Spleen (tissue), 11 donors: ENCODE data around the gene PKIG. TPM values are rescaled to one million over a fixed set of nuclear protein-coding genes. Genes with fewer than 3 reads are reported as not detected.

Source experiments
- DNase-seq: peaks from one replicate; pipeline ENCODE4 v3.0.0-alpha.2; 2020
- H3K27ac ChIP-seq, 8 donors: fragments of 200-600 bp; sonication (generic) in 7 of 8; 1 replicate in 4 of 8; 2 replicates in 4 of 8; pipeline versions ENCODE4 v1.5.0 to v1.8.0; 2016 to 2021; ENCODE audit warnings: inconsistent platforms in 4 of 8, mild to moderate bottlenecking in 4 of 8, moderate library complexity in 1 of 8
- H3K27me3 ChIP-seq, 7 donors: fragments of 200-600 bp; sonication (generic) in 6 of 7; replicated peaks in 1 of 7; 1 replicate in 4 of 7; 2 replicates in 3 of 7; pipeline versions ENCODE4 v1.5.0 to v1.8.0; 2016 to 2021; ENCODE audit warnings: inconsistent platforms in 3 of 7, mild to moderate bottlenecking in 1 of 7
- H3K36me3 ChIP-seq, 6 donors: fragments of 200-600 bp; sonication (generic) in 5 of 6; 1 replicate in 4 of 6; 2 replicates in 2 of 6; pipeline versions ENCODE4 v1.5.0 to v1.8.0; 2016 to 2021; ENCODE audit warnings: inconsistent platforms in 2 of 6
- H3K4me1 ChIP-seq, 6 donors: fragments of 200-600 bp; sonication (generic) in 5 of 6; 1 replicate in 3 of 6; 2 replicates in 3 of 6; pipeline versions ENCODE4 v1.5.0 to v1.8.0; 2016 to 2021; ENCODE audit warnings: inconsistent platforms in 3 of 6
- H3K4me3 ChIP-seq, 8 donors: fragments of 200-600 bp; sonication (generic) in 7 of 8; 1 replicate in 4 of 8; 2 replicates in 4 of 8; pipeline versions ENCODE4 v1.5.0 to v1.8.0; 2016 to 2021; ENCODE audit warnings: inconsistent platforms in 4 of 8, mild to moderate bottlenecking in 4 of 8, moderate library complexity in 2 of 8
- H3K9me3 ChIP-seq, 8 donors: fragments of 200-600 bp; sonication (generic) in 7 of 8; 1 replicate in 4 of 8; 2 replicates in 4 of 8; pipeline versions ENCODE4 v1.5.0 to v1.8.0; 2016 to 2021; ENCODE audit warnings: inconsistent platforms in 4 of 8
- CTCF ChIP-seq, 11 experiments: fragments of 200-600 bp in 7 of 11; fragments of 450-650 bp in 4 of 11; sonication (generic) in 4 of 11; IDR thresholded peaks in 8 of 11; conservative IDR thresholded peaks in 3 of 11; 1 replicate in 7 of 11; 2 replicates in 4 of 11; pipeline versions ENCODE4 v1.4.0 to v1.8.0; 2016 to 2021; ENCODE audit warnings: antibody characterized with exemption in 11 of 11, inconsistent platforms in 4 of 11, mild to moderate bottlenecking in 1 of 11
- POLR2A ChIP-seq, 3 donors: fragments of 450-650 bp; IDR thresholded peaks; one replicate each; pipeline ENCODE4 v1.5.1; 2017; ENCODE audit warnings: antibody characterized with exemption in 3 of 3, mild to moderate bottlenecking in 1 of 3
- POLR2AphosphoS5 ChIP-seq, 3 donors: sonication (generic); formaldehyde crosslinking; IDR thresholded peaks; one replicate each; pipeline ENCODE4 v1.5.1; 2017; ENCODE audit warnings: antibody characterized with exemption in 3 of 3
- WGBS, 5 donors: extraction: QIAGEN DNeasy Blood & Tissue Kit in 3 of 5; methylation state at CpG; one replicate each; pipeline versions ENCODE4 v1.1.5 to v1.1.7; 2013 to 2018; 5-methylcytosine and 5-hydroxymethylcytosine counted together
- intact Hi-C: fragments of 100-400 bp; cut with DNase I; formaldehyde crosslinking; loops from one replicate; pipeline ENCODE4 v1.15.0; 2023; ENCODE audit warnings: low total_unique reads
- polyA plus RNA-seq, 3 donors: library from polyadenylated mRNA; stranded (reverse); fragments of 200-250 nt; gene quantifications; one replicate each; pipeline ENCODE4 v1.2.1, GENCODE V29; 2013
- total RNA-seq, 7 donors: library from RNA; depleted of rRNA in 3 of 7; stranded (reverse); fragments of >200 nt in 3 of 7; fragmentation: NEBNext Ultra II Directional in 4 of 7; extraction: Animal tissue kit (Norgen Biotek cat#: 25700) in 4 of 7; gene quantifications; one replicate each; pipeline versions ENCODE4 v1.1.0 to v1.2.1, GENCODE V29; 2016 to 2021
- donor health status: healthy with polysubstance abuse.
- donor health status: DM: no; HTN: no; CAD: no; lungs with moderate emphysema.
- donor health status: DM: no; HTN: no; CAD: no.
- donor health status: Bipolar disorder and iron deficiency.
- donor health status: healthy.
- donor health status: DM: no; HTN: no; CAD: no.
- donor health status: DM: yes; HTN: yes; CAD: no.

PKIG gene
- total and polyA plus RNA-seq, 10 donors: 37.5 to 82.6 (median 56.1) TPM

GRCh38 chr20:44657875-44658274 is 75.5 kb downstream of the PKIG start:
- TF ChIP-seq CTCF (IDR thresholded peaks at IDR 0.05 in 8 of 11, conservative IDR thresholded peaks at IDR 0.05 in 3 of 11) (no peak), POLR2A (IDR thresholded peaks at IDR 0.05) (no peak), POLR2AphosphoS5 (IDR thresholded peaks at IDR 0.05) (no peak)
- peaks cover 0 to 4% (median 0%) of the 10 kb centered on the region in 8 donors for H3K9me3 ChIP-seq
- H3K4me1 ChIP-seq: peaks cover 0 to 8% (median 6%) of the 10 kb centered on the region in 6 donors
- H3K4me3 ChIP-seq: no peak overlapping the region
- no peaks in the 10 kb centered on the region for H3K36me3 ChIP-seq
- intact Hi-C loops: no loop called here
- DNase-seq: no peak
- H3K27ac ChIP-seq: no peak overlapping the region
- WGBS, 5 donors: 86 to 100% (median 96%) methylated on average over 2 of the region's 2 CpGs
- H3K27me3 ChIP-seq: no peaks in the 10 kb centered on the region

- H3K4me1 ChIP-seq: peaks cover 0 to 5% (median 0%) of the 10 kb centered on the region in 6 donors
- TF ChIP-seq CTCF (IDR thresholded peaks at IDR 0.05 in 8 of 11, conservative IDR thresholded peaks at IDR 0.05 in 3 of 11): no peak
- no peak for TF ChIP-seq POLR2A (IDR thresholded peaks at IDR 0.05)
- no peak for TF ChIP-seq POLR2AphosphoS5 (IDR thresholded peaks at IDR 0.05)
Measured at GRCh38 chr20:44658810-44659209, 76.4 kb downstream of the PKIG start.

GRCh38 chr20:44659931-44660330 is 77.6 kb downstream of the PKIG start:
- no peak for DNase-seq
- no peak overlapping the region for H3K4me3 ChIP-seq
- 92 to 98% (median 95%) methylated on average over 2 of the region's 2 CpGs for WGBS, 5 donors
- peaks cover 0 to 4% (median 0%) of the 10 kb centered on the region in 8 donors for H3K9me3 ChIP-seq
- TF ChIP-seq CTCF (IDR thresholded peaks at IDR 0.05 in 8 of 11, conservative IDR thresholded peaks at IDR 0.05 in 3 of 11): no peak
- no peak for TF ChIP-seq POLR2AphosphoS5 (IDR thresholded peaks at IDR 0.05)
- no peak for TF ChIP-seq POLR2A (IDR thresholded peaks at IDR 0.05)
- H3K4me1 ChIP-seq: peaks cover 0 to 16% (median 0%) of the 10 kb centered on the region in 6 donors
- H3K27me3 ChIP-seq: no peaks in the 10 kb centered on the region
- no peak overlapping the region for H3K27ac ChIP-seq
- intact Hi-C loops: no loop called here
- no peaks in the 10 kb centered on the region for H3K36me3 ChIP-seq

More at GRCh38 chr20:44658810-44659209, 76.4 kb downstream of the PKIG start:
- H3K27me3 ChIP-seq: no peaks in the 10 kb centered on the region
- no peak overlapping the region for H3K27ac ChIP-seq
- H3K9me3 ChIP-seq: peaks cover 0 to 4% (median 0%) of the 10 kb centered on the region in 8 donors
- intact Hi-C loops: no loop called here
- H3K4me3 ChIP-seq: no peak overlapping the region
- DNase-seq: no peak
- no peaks in the 10 kb centered on the region for H3K36me3 ChIP-seq

GRCh38 chr20:44660581-44660980 is 78.2 kb downstream of the PKIG start:
- no peak overlapping the region for H3K27ac ChIP-seq
- peaks cover 0 to 4% (median 0%) of the 10 kb centered on the region in 8 donors for H3K9me3 ChIP-seq
- TF ChIP-seq POLR2AphosphoS5 (IDR thresholded peaks at IDR 0.05) (no peak), POLR2A (IDR thresholded peaks at IDR 0.05) (no peak), CTCF (IDR thresholded peaks at IDR 0.05 in 8 of 11, conservative IDR thresholded peaks at IDR 0.05 in 3 of 11) (no peak)
- H3K4me3 ChIP-seq: no peak overlapping the region
- DNase-seq: no peak
- no peaks in the 10 kb centered on the region for H3K27me3 ChIP-seq
- intact Hi-C loops: no loop called here
- WGBS, 5 donors: 41 to 70% (median 57%) methylated on average over 5 of the region's 5 CpGs
- H3K4me1 ChIP-seq: peaks cover 0 to 18% (median 0%) of the 10 kb centered on the region in 6 donors
- H3K36me3 ChIP-seq: no peaks in the 10 kb centered on the region
